Loucy (cell line): ENCODE data around the gene TMTC1.

ENCODE experiments used
- H2AFZ ChIP-seq: fragments of 200-600 bp; sonication (generic); 2 replicates; pipeline ENCODE4 v1.6.0; 2016; ENCODE audit warnings: antibody characterized with exemption, mild to moderate bottlenecking, low read length, moderate library complexity
- H3F3A ChIP-seq: fragments of 200-600 bp; 2 replicates; pipeline ENCODE4 v1.6.0; 2016; ENCODE audit warnings: antibody characterized with exemption, low read depth, mild to moderate bottlenecking
- H3K27me3 ChIP-seq: fragments of 200-600 bp; sonication (generic); 2 replicates; pipeline ENCODE4 v1.6.1; 2014; ENCODE audit warnings: low read length, mild to moderate bottlenecking; ENCODE audit not compliant: insufficient read depth, poor library complexity, severe bottlenecking
- H3K36me3 ChIP-seq: fragments of 200-600 bp; sonication (generic); 2 replicates; pipeline ENCODE4 v1.6.1; 2016; ENCODE audit warnings: low read length; ENCODE audit not compliant: insufficient read depth
- H3K4me1 ChIP-seq: fragments of 200-600 bp; sonication (generic); 2 replicates; pipeline ENCODE4 v1.5.1; 2014; ENCODE audit warnings: low read length, mild to moderate bottlenecking; ENCODE audit not compliant: insufficient read depth, poor library complexity, severe bottlenecking
- H3K4me2 ChIP-seq: fragments of 200-600 bp; sonication (generic); 2 replicates; pipeline ENCODE4 v1.6.0; 2014; ENCODE audit warnings: antibody characterized with exemption, low read length, low read depth, mild to moderate bottlenecking; ENCODE audit not compliant: poor library complexity, severe bottlenecking
- H3K4me3 ChIP-seq: fragments of 200-600 bp; sonication (generic); 2 replicates; pipeline ENCODE4 v1.5.1; 2014; ENCODE audit warnings: low read length, mild to moderate bottlenecking, mixed read lengths; ENCODE audit not compliant: poor library complexity, severe bottlenecking
- H3K79me2 ChIP-seq: fragments of 200-600 bp; sonication (generic); 2 replicates; pipeline ENCODE4 v1.6.1; 2014; ENCODE audit warnings: low read length; ENCODE audit not compliant: insufficient read depth
- H3K9ac ChIP-seq: fragments of 200-600 bp; sonication (generic); 2 replicates; pipeline ENCODE4 v1.6.0; 2014; ENCODE audit warnings: mild to moderate bottlenecking, low read depth, low read length, moderate library complexity; ENCODE audit not compliant: poor library complexity, severe bottlenecking
- H3K9me2 ChIP-seq: fragments of 200-600 bp; sonication (generic); replicated peaks from 2 replicates; pipeline ENCODE4 v1.6.1; 2016; ENCODE audit warnings: low read depth, low read length, mixed read lengths
- H3K9me3 ChIP-seq: fragments of 200-600 bp; sonication (generic); 2 replicates; pipeline ENCODE4 v1.6.1; 2014; ENCODE audit warnings: mild to moderate bottlenecking, antibody characterized with exemption, low read length, low read depth; ENCODE audit not compliant: insufficient read depth
- H4K20me1 ChIP-seq: fragments of 200-600 bp; sonication (generic); 2 replicates; pipeline ENCODE4 v1.6.0; 2014; ENCODE audit warnings: antibody characterized with exemption, low read length, mild to moderate bottlenecking; ENCODE audit not compliant: insufficient read depth, poor library complexity, severe bottlenecking
- EZH2phosphoT487 ChIP-seq: fragments of 200-600 bp; IDR thresholded peaks from 2 replicates; pipeline ENCODE4 v1.6.1; 2018; ENCODE audit warnings: antibody characterized with exemption, mild to moderate bottlenecking, moderate library complexity, borderline replicate concordance
- TF ChIP-seq, protein P1 (sequence below): fragments of 200-600 bp; sonication (generic); conservative IDR thresholded peaks from 2 replicates; pipeline ENCODE4 v1.5.1; 2014; ENCODE audit warnings: mild to moderate bottlenecking, antibody characterized with exemption, low read length

The TMTC1 gene

DNA sequence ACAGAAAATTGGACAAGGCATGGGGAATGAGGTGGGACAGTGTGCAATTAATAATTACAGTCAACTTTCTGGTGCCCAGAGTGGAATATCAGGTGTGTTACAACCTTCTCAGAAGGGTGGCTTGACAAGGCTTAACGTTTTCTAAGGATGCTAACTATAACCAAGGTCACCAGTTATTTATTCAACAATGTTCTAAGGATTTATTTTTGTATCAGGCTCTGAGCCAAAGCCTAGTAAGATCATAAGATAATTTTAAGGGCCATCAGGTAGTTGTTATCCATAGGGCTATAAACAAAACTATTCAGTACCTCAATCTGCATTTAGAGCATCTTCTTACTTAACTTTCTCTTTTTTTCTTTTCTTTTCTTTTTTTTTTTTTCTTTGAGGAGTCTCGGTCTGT lies 134.0 kb downstream of the TMTC1 start:
- TF ChIP-seq, protein P1, sequence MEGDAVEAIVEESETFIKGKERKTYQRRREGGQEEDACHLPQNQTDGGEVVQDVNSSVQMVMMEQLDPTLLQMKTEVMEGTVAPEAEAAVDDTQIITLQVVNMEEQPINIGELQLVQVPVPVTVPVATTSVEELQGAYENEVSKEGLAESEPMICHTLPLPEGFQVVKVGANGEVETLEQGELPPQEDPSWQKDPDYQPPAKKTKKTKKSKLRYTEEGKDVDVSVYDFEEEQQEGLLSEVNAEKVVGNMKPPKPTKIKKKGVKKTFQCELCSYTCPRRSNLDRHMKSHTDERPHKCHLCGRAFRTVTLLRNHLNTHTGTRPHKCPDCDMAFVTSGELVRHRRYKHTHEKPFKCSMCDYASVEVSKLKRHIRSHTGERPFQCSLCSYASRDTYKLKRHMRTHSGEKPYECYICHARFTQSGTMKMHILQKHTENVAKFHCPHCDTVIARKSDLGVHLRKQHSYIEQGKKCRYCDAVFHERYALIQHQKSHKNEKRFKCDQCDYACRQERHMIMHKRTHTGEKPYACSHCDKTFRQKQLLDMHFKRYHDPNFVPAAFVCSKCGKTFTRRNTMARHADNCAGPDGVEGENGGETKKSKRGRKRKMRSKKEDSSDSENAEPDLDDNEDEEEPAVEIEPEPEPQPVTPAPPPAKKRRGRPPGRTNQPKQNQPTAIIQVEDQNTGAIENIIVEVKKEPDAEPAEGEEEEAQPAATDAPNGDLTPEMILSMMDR: no peak
- TF ChIP-seq EZH2phosphoT487: no peak
- no peaks in the 10 kb centered on the region for H3K27me3 ChIP-seq
- no peaks in the 10 kb centered on the region for H3K36me3 ChIP-seq
- H3K9ac ChIP-seq: no peak overlapping the region
- no peaks in the 10 kb centered on the region for H3K4me1 ChIP-seq
- no peaks in the 10 kb centered on the region for H3K9me3 ChIP-seq
- no peak overlapping the region for H3K4me2 ChIP-seq
- H3K79me2 ChIP-seq: no peaks in the 10 kb centered on the region
- H3K9me2 ChIP-seq: no peaks in the 10 kb centered on the region
- no peak overlapping the region for H2AFZ ChIP-seq
- H3F3A ChIP-seq: no peaks in the 10 kb centered on the region
- no peak overlapping the region for H3K4me3 ChIP-seq
- H4K20me1 ChIP-seq: no peaks in the 10 kb centered on the region

DNA sequence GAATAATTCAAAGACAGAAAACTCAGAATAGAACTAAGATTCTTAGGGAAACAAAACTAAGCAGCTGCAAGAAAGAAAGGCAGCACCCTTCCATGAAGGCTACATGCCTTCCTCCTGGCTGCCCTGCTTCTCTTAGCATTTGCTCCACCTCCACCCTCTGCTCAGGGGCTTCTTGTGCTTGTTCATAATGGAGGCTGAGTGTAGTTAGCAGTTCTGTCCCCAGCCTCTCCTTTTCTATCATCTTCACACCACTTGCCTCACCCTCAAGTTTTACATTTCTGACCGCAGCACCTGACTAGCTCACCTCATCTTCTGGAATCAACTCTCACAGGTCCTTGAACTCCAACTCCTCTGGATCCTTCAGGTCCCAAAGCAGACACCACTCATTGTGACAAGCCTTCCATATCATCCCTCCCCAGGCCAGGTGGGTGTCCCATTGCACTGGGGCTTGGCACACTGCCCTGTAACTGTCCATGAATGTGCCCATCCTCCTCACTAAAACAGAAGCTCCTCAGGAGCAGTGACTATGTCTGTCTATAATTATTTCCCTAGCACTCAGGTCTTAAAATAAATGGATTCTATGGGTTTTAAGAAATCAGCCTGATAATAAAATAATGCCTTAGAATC lies 139.1 kb downstream of the TMTC1 start:
- Histone ChIP-seq H3K4me2 (no peak overlapping the region), H2AFZ (no peak overlapping the region; the same call in 1 of the 2 replicates), H3K9me2 (no peaks in the 10 kb centered on the region), H3K36me3 (no peaks in the 10 kb centered on the region), H3K27me3 (no peaks in the 10 kb centered on the region), H4K20me1 (no peaks in the 10 kb centered on the region), H3K79me2 (no peaks in the 10 kb centered on the region), H3K4me3 (no peak overlapping the region), H3K4me1 (no peaks in the 10 kb centered on the region), H3K9me3 (no peaks in the 10 kb centered on the region), H3F3A (no peaks in the 10 kb centered on the region), H3K9ac (no peak overlapping the region)
- TF ChIP-seq EZH2phosphoT487: no peak
- TF ChIP-seq, protein P1: no peak

DNA sequence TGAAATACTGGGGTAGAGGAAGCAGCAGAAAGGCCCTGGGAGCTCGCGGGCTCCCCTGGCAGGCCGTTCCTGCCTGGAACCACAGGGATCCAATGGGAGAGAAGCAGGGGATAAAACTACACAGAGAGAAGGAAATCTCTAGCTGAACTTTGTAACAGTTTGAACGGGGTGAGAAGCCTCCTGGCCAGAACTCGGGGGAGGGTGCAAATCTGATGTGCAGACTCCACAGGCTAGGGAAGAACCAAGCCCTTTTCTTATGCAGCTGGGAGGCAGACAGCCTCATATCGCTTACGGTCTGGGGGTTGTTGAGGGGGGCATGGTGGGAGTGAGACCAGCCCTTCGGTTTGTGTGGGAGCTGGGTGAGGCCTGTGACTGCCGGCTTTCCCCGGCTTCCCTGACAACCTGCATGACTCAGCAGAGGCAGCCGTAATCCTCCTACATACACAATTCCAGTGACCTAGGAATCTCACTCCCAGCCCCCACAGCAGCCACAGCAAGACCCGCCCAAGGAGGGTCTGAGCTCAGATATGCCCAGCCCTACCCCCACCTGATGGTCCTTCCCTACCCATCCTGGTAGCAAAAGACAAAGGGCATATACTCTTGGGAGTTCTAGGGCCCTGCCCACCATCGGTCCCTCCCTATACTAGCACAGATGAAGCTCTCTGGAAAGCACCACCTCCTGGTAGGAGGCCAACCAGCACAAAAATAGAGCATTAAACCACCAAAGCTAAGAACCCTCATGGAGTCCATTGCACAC lies 143.0 kb downstream of the TMTC1 start:
- H2AFZ ChIP-seq: no peak overlapping the region
- H3K4me3 ChIP-seq: no peak overlapping the region
- no peaks in the 10 kb centered on the region for H3K36me3 ChIP-seq
- H3K79me2 ChIP-seq: no peaks in the 10 kb centered on the region
- no peak overlapping the region for H3K4me2 ChIP-seq
- no peaks in the 10 kb centered on the region for H3K9me3 ChIP-seq
- H3K27me3 ChIP-seq: no peaks in the 10 kb centered on the region
- no peaks in the 10 kb centered on the region for H3K9me2 ChIP-seq
- no peak overlapping the region for H3K9ac ChIP-seq
- H3F3A ChIP-seq: no peaks in the 10 kb centered on the region
- H4K20me1 ChIP-seq: no peaks in the 10 kb centered on the region
- H3K4me1 ChIP-seq: no peaks in the 10 kb centered on the region
- TF ChIP-seq EZH2phosphoT487: no peak
- TF ChIP-seq, protein P1: no peak
